Measurements from ENCODE around the gene TCAP.

The TCAP gene

DNA sequence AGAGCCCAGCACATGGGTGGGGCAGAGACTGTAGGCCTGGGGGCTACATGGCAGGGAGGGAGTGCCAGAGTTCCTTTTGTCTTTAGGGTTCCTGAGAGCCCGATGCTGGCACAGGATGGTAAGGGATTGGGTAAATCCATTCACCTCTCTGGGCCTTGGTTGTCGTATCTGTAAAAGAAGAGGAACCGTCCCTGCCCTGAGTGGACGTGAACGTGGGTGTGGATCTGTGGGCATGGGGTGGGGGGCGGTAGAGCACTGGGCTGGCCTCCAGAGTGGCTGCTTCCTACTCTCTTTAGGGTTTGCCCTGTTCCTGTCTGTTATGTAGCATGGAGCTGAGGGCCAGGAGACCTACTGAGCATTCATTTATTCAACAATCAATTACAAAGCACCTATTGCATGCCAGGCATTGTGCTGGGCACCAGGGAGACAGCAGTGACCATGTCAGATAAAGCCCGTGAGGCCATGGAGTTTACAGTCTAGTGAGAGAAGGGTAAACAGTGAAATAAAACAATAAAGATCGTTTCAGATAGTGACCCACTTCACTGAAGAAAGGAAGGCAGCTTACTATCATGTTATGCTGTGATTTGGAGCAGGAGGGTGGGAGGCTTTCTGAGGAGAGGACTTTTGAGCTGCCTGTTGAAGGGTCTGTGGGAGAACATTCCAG is 13.1 kb upstream of the TCAP start:
- DNase-seq, result no peak

DNA sequence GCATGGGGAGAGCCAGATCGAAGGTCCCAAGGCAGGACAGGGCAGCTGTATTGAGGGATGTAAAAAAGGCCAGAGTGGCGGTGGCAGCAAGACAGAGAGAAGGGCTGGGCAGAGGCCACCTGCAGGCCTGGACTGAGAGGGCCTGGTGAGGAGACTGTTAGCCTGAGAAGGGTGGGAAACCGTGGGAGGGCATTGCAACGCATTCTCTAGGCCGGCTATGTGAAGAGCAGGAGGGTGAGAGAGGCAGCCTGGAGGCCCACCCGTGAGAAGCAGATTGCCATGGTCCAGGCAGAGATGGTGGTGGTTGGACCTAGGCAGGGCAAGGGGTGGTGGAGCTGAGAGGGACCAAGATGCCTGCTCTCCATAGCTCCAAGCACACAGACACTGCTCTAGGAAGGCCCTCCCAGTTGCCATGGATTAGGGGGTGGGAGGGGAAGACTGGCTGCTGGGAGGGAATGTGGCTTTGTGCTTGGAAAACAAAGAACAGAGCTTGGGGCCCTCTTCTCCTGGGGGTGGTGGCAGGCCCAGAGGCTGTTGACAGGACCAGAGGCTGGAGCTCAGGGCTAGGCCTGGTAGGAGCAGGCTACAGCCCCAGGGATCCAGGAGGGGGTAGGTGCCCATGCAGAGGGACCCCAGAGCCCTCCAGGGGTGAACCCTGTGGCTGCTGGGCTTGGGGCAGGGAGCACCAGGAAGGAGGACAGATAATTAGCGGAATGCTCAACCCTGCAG is 12.4 kb upstream of the TCAP start:
- no peak for DNase-seq

DNA sequence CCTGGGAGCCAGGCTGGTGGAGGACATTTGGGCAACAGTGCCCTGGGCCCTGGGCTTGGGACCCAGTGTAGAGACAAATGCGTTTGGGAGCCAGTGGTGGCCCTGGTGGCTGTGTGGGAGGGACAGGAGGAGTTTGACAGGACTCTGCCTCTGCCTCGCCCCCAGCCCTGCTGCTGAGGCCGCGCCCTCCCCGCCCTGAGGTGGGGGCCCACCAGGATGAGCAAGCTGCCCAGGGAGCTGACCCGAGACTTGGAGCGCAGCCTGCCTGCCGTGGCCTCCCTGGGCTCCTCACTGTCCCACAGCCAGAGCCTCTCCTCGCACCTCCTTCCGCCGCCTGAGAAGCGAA is 11.9 kb upstream of the TCAP start:
- no peak for DNase-seq

DNA sequence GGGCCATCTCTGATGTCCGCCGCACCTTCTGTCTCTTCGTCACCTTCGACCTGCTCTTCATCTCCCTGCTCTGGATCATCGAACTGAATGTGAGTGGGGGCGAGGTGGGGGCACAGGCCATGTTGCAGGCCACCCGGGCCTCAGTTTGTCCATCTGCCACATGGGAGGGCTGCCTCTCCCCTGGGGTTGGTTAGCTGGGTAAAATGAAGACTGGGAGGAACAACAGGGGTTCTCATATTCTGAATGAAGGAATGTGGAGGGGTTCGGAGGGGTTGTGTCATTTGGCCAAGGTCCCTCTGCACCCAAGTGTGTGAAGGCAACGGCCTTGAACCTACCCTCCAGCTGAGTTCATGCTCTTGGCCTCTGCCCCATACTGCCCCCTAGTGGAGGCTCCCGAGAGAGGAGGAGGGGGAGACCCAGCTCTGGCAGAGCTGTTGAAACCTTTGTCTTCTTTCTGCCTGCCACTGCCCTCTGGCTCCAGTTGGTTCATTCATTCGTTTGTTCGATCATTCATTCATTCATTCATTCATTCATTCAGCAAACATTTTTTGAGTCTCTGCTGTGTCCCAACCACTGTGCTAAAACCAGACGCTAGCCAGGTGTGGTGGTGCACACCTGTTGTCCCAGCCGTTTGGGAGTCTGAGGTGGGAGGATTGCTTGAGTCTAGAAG is 11.4 kb upstream of the TCAP start:
- peak; percentile 35 for DNase-seq

DNA sequence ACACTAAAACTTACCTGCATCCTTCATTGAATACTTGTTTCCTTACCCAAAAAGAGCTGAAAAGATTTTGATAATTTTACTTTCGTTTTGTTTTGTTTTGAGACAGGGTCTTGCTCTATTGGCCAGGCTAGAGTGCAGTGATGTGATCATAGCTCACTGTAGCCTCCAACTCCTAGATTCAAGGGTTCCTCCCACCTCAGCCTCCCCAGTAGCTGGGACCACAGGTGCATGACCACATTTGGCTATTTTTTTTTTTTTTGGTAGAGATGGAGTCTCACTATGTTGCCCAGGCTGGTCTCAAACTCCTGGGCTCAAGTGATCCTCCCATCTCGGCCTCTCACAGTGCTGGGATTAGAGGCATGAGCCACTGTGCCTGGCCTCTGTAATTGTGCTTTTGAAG is 10.0 kb upstream of the TCAP start:
- DNase-seq, result no peak

DNA sequence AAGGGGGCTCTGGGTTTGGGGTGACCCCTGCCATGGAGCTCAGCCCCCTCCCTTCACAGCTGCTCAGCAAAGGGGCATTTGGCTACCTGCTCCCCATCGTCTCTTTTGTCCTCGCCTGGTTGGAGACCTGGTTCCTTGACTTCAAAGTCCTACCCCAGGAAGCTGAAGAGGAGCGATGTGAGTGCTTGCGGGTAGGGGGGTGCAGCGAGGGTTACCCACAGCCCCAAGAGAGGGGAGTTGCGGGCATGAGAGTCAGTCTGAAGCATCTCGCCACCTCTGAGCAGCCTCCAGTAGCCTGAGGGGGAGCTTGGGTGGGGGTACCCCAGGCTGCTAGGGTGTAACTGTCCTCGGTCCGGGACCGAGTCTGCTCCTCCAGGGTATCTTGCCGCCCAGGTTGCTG is 6.8 kb upstream of the TCAP start:
- DNase-seq, result no peak

DNA sequence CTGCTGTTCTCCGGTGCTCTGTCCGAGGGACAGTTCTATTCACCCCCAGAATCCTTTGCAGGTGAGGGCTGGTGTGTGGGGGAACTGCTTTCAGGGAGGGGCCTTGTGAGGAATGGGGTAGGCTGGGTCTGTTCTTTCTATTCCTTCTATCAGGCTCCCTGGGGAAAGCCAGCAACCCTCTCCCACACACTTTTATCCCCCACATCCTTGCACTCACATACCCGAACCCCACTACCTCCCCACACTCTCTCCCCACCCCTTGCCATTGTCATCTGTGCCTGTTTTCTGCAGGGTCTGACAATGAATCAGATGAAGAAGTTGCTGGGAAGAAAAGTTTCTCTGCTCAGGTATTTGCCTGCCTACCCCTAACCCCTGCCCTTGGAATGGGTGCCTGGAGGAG is 6.4 kb upstream of the TCAP start:
- no peak for DNase-seq

DNA sequence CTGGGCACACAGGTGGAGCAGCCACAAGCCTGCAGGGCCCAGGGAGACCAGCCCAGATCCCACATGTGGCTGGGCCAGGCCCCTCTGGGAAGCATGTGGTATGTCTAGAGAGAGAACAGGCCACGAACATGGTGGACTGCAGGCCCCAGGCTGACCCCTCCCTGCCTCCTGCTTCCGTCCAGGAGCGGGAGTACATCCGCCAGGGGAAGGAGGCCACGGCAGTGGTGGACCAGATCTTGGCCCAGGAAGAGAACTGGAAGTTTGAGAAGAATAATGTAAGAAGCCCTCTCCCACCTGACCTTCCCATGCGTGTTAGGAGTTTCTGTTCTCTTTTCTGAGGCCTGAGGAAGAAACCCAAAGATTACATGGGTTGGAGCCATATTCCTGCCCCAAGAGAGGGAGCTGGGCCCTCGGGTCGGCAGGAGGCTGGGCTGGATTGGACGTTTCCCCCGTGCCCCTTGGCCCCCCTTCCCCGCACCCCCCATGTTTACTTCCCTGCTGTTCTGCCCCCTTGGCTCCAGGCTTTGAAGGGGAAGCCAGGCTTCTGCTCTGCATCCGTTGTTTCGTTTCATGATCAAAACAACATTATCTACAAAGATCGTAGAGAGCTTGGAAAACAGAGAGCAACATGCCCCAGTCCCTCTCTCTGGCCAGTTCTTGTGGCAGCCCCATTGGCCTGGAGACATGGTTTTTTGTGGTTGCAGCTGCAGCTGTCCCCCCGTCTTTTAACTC is 5.7 kb upstream of the TCAP start:
- no peak for DNase-seq

DNA sequence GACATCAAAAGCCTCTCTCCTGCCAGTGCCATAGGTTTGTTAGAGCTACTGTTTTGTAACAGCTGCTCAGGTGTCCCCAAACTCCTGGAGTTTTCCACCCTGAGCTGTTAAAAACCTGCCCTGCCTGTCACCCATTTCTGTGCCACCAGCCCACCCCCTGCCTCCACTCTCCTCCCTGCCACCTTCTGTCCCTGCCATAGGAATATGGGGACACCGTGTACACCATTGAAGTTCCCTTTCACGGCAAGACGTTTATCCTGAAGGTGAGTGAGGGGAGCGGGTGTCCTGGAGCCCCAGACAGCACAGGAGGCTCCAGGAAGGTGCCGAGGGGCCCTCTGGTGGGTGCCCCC is 5.2 kb upstream of the TCAP start:
- DNase-seq, result no peak

DNA sequence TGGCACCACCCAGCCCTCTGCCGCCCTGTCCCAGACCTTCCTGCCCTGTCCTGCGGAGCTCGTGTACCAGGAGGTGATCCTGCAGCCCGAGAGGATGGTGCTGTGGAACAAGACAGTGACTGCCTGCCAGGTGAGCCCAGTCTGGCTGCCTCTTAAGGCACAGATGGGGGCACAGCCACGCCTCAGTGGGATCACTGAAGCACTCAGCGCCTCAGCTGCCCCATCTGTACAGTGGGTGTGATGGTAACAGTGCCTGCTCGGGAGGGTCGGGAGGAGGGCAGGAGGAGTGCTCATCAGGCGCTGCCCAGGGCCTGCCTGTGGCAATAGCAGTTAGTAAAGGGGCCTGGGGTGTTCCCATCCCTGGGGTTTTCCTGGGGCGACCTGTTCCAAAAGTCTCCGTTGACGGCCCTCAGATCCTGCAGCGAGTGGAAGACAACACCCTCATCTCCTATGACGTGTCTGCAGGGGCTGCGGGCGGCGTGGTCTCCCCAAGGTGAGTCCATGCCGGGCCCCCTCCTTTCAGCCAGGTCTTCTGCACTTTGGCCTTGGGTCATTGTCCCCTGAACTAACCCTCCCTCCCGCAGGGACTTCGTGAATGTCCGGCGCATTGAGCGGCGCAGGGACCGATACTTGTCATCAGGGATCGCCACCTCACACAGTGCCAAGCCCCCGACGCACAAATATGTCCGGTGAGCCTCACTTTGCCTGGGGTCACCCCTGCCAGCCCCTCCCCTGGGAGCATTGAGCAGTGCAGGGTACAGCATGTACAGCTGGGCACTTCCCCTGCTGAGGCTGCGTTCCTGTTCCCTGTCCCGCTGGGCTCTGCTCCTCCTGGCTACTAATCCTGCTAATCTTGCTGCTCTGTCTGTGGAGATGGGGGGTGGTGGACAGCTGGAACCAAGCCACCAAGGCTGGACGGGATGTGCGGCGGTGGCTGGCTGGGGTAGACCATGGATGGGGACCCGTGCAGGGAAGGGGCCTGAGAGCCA is 4.5 kb upstream of the TCAP start:
- DNase-seq, result no peak

DNA sequence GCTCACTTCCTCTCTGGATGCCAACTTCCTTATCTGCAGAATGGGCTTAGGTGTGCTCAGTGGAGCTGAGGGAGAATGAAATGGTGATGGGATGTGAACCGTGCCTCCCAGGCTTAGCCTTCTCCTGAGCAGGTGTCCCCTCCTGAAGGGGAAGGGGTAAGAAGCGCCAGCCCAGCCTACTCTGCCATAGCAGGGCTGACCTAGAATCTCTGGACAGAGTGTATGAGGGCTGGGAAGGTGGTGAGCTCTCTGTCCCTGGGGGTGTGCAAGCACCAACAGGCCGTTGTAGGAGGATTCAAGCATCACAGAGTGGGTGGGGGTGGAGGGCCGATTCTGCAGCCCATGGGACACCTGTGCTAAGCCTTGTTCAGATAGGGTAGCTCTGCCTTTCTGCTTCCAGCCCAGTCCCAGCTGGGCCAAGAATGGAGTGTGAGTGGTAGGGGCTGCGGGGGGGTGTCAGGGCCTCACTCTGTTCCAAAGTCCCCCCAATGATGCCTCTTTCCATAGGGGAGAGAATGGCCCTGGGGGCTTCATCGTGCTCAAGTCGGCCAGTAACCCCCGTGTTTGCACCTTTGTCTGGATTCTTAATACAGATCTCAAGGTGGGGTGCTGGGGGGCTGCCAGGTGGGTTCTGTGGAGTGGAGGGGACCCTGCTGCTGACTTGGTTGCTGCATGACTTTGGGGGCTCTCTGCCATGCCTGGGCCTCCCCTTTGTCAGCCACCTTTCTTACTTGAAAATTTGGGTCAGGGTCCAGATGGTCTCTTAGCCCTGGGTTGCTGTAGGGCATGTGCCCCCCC is 3.2 kb upstream of the TCAP start:
- DNase-seq, result no peak

DNA sequence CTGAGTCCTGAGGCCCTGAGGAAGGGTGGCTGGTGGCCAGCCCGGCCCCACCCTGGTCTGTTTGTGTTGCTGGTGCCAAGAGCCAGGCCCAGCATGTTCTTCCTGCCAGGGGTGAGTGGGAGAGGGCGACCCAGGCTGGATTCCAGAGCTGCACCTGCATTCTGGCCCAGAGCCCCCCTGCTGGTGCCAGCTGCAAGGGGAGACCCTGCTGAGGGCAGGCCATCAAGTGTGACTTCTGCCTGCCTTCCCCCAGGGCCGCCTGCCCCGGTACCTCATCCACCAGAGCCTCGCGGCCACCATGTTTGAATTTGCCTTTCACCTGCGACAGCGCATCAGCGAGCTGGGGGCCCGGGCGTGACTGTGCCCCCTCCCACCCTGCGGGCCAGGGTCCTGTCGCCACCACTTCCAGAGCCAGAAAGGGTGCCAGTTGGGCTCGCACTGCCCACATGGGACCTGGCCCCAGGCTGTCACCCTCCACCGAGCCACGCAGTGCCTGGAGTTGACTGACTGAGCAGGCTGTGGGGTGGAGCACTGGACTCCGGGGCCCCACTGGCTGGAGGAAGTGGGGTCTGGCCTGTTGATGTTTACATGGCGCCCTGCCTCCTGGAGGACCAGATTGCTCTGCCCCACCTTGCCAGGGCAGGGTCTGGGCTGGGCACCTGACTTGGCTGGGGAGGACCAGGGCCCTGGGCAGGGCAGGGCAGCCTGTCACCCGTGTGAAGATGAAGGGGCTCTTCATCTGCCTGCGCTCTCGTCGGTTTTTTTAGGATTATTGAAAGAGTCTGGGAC is 2.4 kb upstream of the TCAP start:
- no peak for DNase-seq

DNA sequence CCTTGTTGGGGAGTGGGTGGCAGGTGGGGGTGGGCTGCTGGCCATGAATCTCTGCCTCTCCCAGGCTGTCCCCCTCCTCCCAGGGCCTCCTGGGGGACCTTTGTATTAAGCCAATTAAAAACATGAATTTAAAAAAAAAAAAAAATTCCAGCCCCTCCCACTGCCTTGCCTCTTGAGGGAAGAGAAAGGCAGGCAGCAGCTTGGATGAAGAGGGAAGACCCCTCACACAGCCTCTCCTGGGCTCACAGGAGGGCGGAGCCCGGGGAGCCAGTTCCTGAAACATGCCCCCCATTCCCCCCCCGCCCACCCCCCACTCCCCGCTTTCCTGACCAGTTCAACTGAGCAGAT is 1.8 kb upstream of the TCAP start:
- DNase-seq, result no peak

DNA sequence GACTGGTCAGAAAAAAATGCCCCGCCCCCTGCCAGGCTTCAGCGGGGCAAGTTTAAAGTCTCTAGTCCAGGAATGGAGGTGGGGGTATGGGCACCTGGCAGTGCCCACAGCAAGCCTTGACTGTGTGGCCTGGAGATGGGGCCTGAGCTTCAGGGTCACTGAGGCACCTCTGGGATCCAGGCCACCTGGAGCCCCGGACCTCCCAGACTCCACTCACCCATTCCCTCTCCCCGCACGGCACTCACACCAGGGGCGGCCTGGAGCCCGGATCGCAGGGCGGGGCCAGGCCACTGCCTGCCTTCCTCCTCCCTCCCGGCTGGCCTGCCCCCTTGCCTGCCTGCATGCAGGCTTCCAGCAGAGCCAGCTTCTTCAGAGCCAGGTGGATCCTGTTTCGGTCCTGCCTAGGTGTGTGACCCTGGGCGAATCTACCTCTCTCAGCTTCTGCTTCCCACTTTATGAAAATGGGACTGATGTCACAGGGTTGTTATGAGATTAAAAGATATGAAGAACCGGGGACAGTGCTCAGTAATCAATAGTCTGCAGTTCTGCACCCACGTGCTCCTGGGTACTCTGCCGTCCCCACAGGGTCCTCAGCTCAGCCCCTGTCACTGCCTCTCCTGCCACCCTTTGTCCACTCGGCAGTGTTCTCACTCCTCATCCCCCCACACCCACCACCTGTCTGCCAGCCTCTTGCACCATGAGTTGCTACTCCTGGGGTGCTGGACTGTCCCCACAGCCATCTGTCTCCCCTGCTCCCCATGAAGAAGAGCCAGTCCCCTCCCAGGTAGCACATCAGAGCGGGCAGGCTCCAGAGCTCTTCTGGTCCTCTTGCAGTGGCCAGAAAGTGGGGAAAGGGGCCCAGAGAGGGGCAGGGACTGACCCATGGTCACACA is 1.2 kb upstream of the TCAP start:
- DNase-seq, result no peak

DNA sequence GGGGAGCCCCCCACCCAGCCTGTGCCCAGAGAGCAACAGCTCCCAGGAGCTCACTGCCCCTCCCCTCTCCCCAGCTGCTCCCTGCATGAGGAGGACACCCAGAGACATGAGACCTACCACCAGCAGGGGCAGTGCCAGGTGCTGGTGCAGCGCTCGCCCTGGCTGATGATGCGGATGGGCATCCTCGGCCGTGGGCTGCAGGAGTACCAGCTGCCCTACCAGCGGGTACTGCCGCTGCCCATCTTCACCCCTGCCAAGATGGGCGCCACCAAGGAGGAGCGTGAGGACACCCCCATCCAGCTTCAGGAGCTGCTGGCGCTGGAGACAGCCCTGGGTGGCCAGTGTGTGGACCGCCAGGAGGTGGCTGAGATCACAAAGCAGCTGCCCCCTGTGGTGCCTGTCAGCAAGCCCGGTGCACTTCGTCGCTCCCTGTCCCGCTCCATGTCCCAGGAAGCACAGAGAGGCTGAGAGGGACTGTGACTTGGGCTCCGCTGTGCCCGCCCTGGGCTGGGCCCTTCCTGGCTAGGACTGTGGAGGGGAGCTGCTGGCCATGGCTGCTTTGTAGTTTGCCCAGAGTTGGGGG is 584 bp downstream of the TCAP start:
- no peak for DNase-seq

DNA sequence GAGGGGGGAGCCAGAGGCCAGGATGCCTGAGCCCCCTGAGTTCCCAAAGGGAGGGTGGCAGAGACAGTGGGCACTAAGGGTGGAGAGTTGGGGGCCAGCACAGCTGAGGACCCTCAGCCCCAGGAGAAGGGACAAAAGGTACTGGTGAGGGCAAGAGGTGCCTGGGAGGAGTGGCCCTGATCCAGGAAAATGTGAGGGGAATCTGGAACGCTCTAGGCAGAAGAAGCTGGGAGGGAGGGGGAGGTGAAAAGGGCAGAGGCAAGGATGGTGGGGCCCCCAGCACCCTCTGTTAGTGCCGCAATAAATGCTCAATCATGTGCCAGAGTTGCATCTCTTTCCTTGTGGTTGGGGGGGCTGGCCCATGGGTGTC is 1.1 kb downstream of the TCAP start:
- no peak for DNase-seq

DNA sequence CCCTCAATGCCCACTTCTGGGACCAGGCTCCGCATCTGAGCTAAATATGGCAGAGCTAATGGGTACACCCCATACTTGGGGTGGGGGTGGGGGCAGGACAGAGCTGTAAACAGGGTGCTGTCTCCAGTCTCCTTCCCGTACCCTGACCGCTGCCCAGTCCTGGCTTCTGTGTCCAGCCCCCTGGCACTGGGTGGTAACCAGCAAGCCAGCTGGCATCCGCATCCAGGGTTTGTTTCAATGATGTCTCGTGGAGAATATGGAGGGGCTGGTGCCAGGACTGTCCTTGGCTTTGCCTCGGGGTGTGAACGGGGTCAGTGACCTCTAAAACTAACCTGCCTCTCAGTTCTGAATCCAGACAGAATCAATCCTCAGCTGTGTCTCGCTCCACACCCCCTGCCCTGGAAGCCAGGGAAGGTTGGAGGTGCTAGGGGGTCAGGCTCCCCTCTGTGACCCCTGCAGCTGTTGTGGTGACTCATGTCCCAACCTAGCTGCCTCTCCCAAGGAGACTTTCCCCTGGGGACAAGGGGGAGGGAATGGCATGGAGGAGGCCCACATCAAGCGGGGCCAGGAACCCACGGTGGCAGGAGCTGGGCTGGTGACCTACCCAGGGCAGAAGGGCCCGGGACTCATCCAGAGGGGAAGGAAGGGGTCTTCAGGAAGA is 1.6 kb downstream of the TCAP start:
- no peak for DNase-seq

DNA sequence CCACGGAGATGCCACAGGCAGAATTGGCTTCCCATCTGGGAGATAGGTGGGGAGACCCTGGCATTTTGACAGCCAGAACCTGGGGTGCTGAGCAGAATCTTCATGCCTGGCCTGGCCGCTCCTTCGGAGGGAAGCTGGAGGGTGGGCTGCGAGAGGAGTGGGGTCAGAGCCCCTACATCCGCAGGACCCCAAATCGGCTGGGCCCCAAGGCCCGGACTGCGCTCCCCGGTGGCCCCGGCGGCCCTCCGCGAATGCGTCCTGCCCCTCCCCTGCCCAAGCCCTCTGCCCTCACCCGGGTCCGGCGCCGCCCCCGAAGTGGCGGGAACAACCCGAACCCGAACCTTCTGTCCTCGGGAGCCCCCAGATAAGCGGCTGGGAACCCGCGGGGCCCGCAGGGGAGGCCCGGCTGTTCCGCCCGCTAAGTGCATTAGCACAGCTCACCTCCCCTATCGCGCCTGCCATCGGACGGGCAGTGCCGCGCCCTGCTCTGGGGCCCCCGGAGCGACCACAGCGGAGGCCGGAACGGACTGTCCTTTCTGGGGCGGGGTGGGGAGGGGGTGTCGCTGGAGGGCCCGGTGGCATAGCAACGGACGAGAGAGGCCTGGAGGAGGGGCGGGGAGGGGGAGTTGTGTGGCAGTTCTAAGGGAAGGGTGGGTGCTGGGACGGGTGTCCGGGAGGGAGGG is 2.3 kb downstream of the TCAP start:
- no peak for DNase-seq
